BE2C (cell line): Measurements from ENCODE around the gene CMIP.

Experiments
- DNase-seq: peaks from one replicate; pipeline ENCODE4 v3.0.0-alpha.2; 2020
- H3K27me3 ChIP-seq: fragments of 250-450 bp; sonication (Bioruptor Pico); 2 replicates; pipeline ENCODE4 v1.5.1; 2020; ENCODE audit warnings: mild to moderate bottlenecking
- H3K36me3 ChIP-seq: fragments of 250-450 bp; sonication (Bioruptor Pico); 2 replicates; pipeline ENCODE4 v1.5.1; 2020; ENCODE audit warnings: mild to moderate bottlenecking
- H3K4me1 ChIP-seq: fragments of 250-450 bp; sonication (Bioruptor Pico); 2 replicates; pipeline ENCODE4 v1.5.1; 2020
- H3K4me3 ChIP-seq: 2 replicates; pipeline ENCODE4 v1.5.1; 2011; ENCODE audit warnings: low read depth, low read length
- H3K9me3 ChIP-seq: fragments of 250-450 bp; sonication (Bioruptor Pico); 2 replicates; pipeline ENCODE4 v1.5.1; 2020
- TF ChIP-seq, protein P1 (sequence below): IDR thresholded peaks from 2 replicates; pipeline ENCODE4 v1.5.1; 2012; ENCODE audit warnings: mild to moderate bottlenecking, low read depth, low read length

Gene CMIP

DNA sequence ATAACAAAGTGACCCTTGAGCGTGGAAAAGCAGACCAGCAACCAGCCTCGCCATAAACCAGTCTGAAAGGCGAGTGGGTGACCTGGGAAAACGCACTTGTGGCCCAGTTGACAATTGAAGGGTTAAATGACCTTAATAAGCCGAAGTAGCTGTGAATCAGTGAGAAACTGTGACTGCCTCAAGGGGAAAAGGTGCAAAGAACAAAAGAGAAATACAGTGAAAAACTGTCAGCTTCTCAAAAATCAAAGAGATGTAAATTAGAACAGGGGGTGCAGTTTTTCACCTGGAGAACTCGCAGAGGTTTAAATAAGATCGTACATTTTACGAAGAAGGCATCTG, 124.1 kb downstream of the CMIP start:
- TF ChIP-seq, protein P1, sequence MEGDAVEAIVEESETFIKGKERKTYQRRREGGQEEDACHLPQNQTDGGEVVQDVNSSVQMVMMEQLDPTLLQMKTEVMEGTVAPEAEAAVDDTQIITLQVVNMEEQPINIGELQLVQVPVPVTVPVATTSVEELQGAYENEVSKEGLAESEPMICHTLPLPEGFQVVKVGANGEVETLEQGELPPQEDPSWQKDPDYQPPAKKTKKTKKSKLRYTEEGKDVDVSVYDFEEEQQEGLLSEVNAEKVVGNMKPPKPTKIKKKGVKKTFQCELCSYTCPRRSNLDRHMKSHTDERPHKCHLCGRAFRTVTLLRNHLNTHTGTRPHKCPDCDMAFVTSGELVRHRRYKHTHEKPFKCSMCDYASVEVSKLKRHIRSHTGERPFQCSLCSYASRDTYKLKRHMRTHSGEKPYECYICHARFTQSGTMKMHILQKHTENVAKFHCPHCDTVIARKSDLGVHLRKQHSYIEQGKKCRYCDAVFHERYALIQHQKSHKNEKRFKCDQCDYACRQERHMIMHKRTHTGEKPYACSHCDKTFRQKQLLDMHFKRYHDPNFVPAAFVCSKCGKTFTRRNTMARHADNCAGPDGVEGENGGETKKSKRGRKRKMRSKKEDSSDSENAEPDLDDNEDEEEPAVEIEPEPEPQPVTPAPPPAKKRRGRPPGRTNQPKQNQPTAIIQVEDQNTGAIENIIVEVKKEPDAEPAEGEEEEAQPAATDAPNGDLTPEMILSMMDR, result no peak
- no peaks in the 10 kb centered on the region for H3K27me3 ChIP-seq
- H3K9me3 ChIP-seq, result no peaks in the 10 kb centered on the region
- no peak overlapping the region for H3K4me3 ChIP-seq
- no peaks in the 10 kb centered on the region for H3K36me3 ChIP-seq
- H3K4me1 ChIP-seq, result no peaks in the 10 kb centered on the region
- DNase-seq, result no peak

DNA sequence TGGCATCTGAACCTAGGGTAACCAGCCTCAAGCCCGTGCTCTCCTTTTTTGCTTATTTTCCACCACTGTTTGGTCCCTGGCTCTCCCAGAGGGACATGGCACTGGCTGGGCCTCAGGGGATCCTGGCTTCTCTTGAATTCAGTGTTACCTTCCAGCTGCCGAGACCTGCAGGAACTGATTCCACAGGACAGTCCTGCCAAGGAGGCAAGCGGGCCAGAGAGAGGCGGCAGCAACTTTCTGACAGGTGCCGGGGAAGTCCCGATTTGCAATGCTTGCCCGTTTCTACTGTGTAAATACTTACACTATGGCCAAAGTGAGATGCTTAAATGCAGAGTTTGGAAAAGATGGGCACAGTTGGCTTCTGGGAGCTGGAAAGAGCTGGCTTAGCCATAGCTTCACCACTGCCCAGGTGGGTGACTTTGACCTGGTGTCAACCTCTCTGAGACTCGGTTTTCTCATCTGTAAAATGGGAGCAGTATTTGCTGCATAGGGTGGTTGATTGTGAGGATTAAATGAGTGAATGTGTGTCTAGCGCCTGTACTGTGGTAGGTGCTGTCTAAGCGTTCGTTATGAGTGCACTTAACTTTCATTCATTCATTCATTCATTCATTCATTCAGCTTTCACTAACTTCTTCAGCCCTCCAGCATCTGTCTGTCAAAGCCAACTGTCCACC, 124.9 kb downstream of the CMIP start:
- H3K27me3 ChIP-seq, result no peaks in the 10 kb centered on the region
- DNase-seq, result no peak
- no peaks in the 10 kb centered on the region for H3K9me3 ChIP-seq
- TF ChIP-seq, protein P1, result no peak
- H3K4me3 ChIP-seq, result no peak overlapping the region
- no peaks in the 10 kb centered on the region for H3K4me1 ChIP-seq
- H3K36me3 ChIP-seq, result no peaks in the 10 kb centered on the region

GRCh38 chr16:81570151-81570846, 125.7 kb downstream of the CMIP start:
- Histone ChIP-seq H3K36me3 (no peaks in the 10 kb centered on the region), H3K9me3 (no peaks in the 10 kb centered on the region), H3K4me3 (no peak overlapping the region), H3K4me1 (no peaks in the 10 kb centered on the region), H3K27me3 (no peaks in the 10 kb centered on the region)
- DNase-seq, result no peak
- TF ChIP-seq, protein P1, result no peak

- TF ChIP-seq, protein P1, result no peak
- Histone ChIP-seq H3K9me3 (no peaks in the 10 kb centered on the region), H3K4me3 (no peak overlapping the region), H3K4me1 (no peaks in the 10 kb centered on the region), H3K36me3 (no peaks in the 10 kb centered on the region), H3K27me3 (no peaks in the 10 kb centered on the region)
- DNase-seq, result no peak
Observed at GRCh38 chr16:81571175-81571574, 126.6 kb downstream of the CMIP start.

- H3K27me3 ChIP-seq, result no peaks in the 10 kb centered on the region
- TF ChIP-seq, protein P1, result no peak
- no peaks in the 10 kb centered on the region for H3K36me3 ChIP-seq
- no peak overlapping the region for H3K4me3 ChIP-seq
- DNase-seq, result no peak
- H3K4me1 ChIP-seq, result no peaks in the 10 kb centered on the region
- H3K9me3 ChIP-seq, result no peaks in the 10 kb centered on the region
Observed at GRCh38 chr16:81571592-81572385, 127.2 kb downstream of the CMIP start.
